Fibroblast of lung (primary cell): ENCODE results near the gene HNRNPL.

Experiments
- EZH2 ChIP-seq: IDR thresholded peaks from 2 replicates; pipeline ENCODE4 v1.5.1; 2012; ENCODE audit warnings: low read length, control low read depth, mild to moderate bottlenecking; ENCODE audit errors: missing control alignments
- TF ChIP-seq, protein P1 (sequence below), 2 donors: IDR thresholded peaks in 1 of 2; conservative IDR thresholded peaks in 1 of 2; 1 replicate in 1 of 2; 2 replicates in 1 of 2; pipeline ENCODE4 v1.5.1; 2011 to 2012; ENCODE audit warnings: low read length in 2 of 2, control low read depth in 1 of 2, inconsistent platforms in 1 of 2, low read depth in 1 of 2, mild to moderate bottlenecking in 1 of 2

- TF ChIP-seq, protein P1, sequence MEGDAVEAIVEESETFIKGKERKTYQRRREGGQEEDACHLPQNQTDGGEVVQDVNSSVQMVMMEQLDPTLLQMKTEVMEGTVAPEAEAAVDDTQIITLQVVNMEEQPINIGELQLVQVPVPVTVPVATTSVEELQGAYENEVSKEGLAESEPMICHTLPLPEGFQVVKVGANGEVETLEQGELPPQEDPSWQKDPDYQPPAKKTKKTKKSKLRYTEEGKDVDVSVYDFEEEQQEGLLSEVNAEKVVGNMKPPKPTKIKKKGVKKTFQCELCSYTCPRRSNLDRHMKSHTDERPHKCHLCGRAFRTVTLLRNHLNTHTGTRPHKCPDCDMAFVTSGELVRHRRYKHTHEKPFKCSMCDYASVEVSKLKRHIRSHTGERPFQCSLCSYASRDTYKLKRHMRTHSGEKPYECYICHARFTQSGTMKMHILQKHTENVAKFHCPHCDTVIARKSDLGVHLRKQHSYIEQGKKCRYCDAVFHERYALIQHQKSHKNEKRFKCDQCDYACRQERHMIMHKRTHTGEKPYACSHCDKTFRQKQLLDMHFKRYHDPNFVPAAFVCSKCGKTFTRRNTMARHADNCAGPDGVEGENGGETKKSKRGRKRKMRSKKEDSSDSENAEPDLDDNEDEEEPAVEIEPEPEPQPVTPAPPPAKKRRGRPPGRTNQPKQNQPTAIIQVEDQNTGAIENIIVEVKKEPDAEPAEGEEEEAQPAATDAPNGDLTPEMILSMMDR (conservative IDR thresholded peaks at IDR 0.05 in 1 of 2, IDR thresholded peaks at IDR 0.05 in 1 of 2; ENCODE audit: low read depth in 1 of 2, low read length in 2 of 2) = no peak
- no peak for TF ChIP-seq EZH2
Observed at GRCh38 chr19:38838986-38839761, 10.6 kb downstream of the HNRNPL start.
